Lung (tissue), 12 donors: ENCODE measurements around the gene SYTL4. TPM values are rescaled to one million over a fixed set of nuclear protein-coding genes. Genes with fewer than 3 reads are reported as not detected.
A peak's percentile ranks its signal among the peaks of the same experiment; 100 is the strongest.

Experiments
- ATAC-seq: fragments of 200-7000 bp; cut with Tn5 transposase; one replicate; pipeline ENCODE4 v1.9.1; 2020; ENCODE audit warnings: moderate number of reproducible peaks; ENCODE audit not compliant: insufficient read depth, low FRiP score
- DNase-seq, 3 donors: peaks; one replicate each; pipeline ENCODE4 v3.0.0-alpha.2; 2013 to 2017
- H3K27ac ChIP-seq, 2 donors: one replicate each; pipeline ENCODE4 v1.5.1; 2013; ENCODE audit warnings: mild to moderate bottlenecking in 2 of 2, moderate library complexity in 2 of 2, control low read depth in 1 of 2, inconsistent platforms in 1 of 2, low read depth in 1 of 2, low read length in 1 of 2
- H3K27me3 ChIP-seq, 3 donors: one replicate each; pipeline ENCODE4 v1.5.1; 2013; ENCODE audit warnings: low read length in 2 of 3; ENCODE audit not compliant: control insufficient read depth in 3 of 3, insufficient read depth in 3 of 3
- H3K36me3 ChIP-seq, 4 donors: one replicate each; pipeline ENCODE4 v1.5.1; 2013; ENCODE audit warnings: low read length in 4 of 4, mild to moderate bottlenecking in 1 of 4, moderate library complexity in 1 of 4; ENCODE audit not compliant: control insufficient read depth in 4 of 4, insufficient read depth in 4 of 4
- H3K4me1 ChIP-seq, 5 donors: one replicate each; pipeline ENCODE4 v1.5.1; 2013; ENCODE audit warnings: low read length in 5 of 5, mild to moderate bottlenecking in 2 of 5, moderate library complexity in 1 of 5; ENCODE audit not compliant: control insufficient read depth in 5 of 5, insufficient read depth in 5 of 5
- H3K4me3 ChIP-seq: one replicate; pipeline ENCODE4 v1.5.1; 2013; ENCODE audit warnings: mild to moderate bottlenecking, control low read depth, moderate library complexity
- H3K9ac ChIP-seq, 2 donors: one replicate each; pipeline ENCODE4 v1.5.1; 2013; ENCODE audit warnings: low read length in 2 of 2, control low read depth in 1 of 2; ENCODE audit not compliant: insufficient read depth in 1 of 2
- H3K9me3 ChIP-seq, 4 donors: one replicate each; pipeline ENCODE4 v1.5.1; 2013; ENCODE audit warnings: low read length in 3 of 4, mild to moderate bottlenecking in 1 of 4, moderate library complexity in 1 of 4; ENCODE audit not compliant: control insufficient read depth in 4 of 4, insufficient read depth in 3 of 4
- CTCF ChIP-seq: IDR thresholded peaks from 2 replicates; pipeline ENCODE4 v1.5.1; 2012; ENCODE audit warnings: mild to moderate bottlenecking; ENCODE audit errors: control extremely low read depth, extremely low read depth
- WGBS, 2 donors: extraction: QIAGEN DNeasy Blood & Tissue Kit; methylation state at CpG; one replicate each; pipeline ENCODE4 v1.1.7; 2013; 5-methylcytosine and 5-hydroxymethylcytosine counted together
- polyA plus RNA-seq, 2 donors: library from polyadenylated mRNA; stranded (reverse); fragments of 200-250 nt; gene quantifications; one replicate each; pipeline ENCODE4 v1.2.1, GENCODE V29; 2013
- total RNA-seq, 2 donors: library from RNA; depleted of rRNA in 1 of 2; stranded (reverse); fragments of >200 nt in 1 of 2; gene quantifications; one replicate each; pipeline ENCODE4 v1.2.1, GENCODE V29; 2014 to 2021
- donor health status: control.
- donor health status: control.
- donor health status: Bipolar disorder and iron deficiency.
- donor health status: healthy.
- donor health status: DM: yes; HTN: yes; CAD: no.

SYTL4 gene
- total and polyA plus RNA-seq, 4 donors: 3.4 to 11.7 (median 4.7) TPM

- WGBS, 2 donors: 32 to 63% methylated on average over 6 of the region's 6 CpGs
- no peaks in the 10 kb centered on the region for H3K4me1 ChIP-seq
Observed at GRCh38 chrX:100687128-100687527, 44.8 kb downstream of the SYTL4 start.

GRCh38 chrX:100685997-100686305 is 46.0 kb downstream of the SYTL4 start:
- Histone ChIP-seq H3K4me1 (no peaks in the 10 kb centered on the region), H3K9me3 (no peaks in the 10 kb centered on the region), H3K9ac (no peak overlapping the region), H3K4me3 (no peak overlapping the region), H3K27me3 (peaks cover 0 to 15% (median 0%) of the 10 kb centered on the region in 3 donors), H3K27ac (no peak overlapping the region), H3K36me3 (peaks cover 0 to 5% (median 0%) of the 10 kb centered on the region in 4 donors)
- TF ChIP-seq CTCF: no peak
- DNase-seq (no peak), ATAC-seq (no peak)
- WGBS, 2 donors: 13 to 40% methylated on average over 1 of the region's 1 CpG

More at GRCh38 chrX:100687128-100687527, 44.8 kb downstream of the SYTL4 start:
- H3K27ac ChIP-seq: no peak overlapping the region
- H3K9me3 ChIP-seq: no peaks in the 10 kb centered on the region
- H3K4me3 ChIP-seq: no peak overlapping the region
- no peak for DNase-seq
- H3K27me3 ChIP-seq: peaks cover 0 to 7% (median 3%) of the 10 kb centered on the region in 3 donors
- H3K36me3 ChIP-seq: peaks cover 0 to 5% (median 0%) of the 10 kb centered on the region in 4 donors
- no peak for TF ChIP-seq CTCF
- no peak overlapping the region for H3K9ac ChIP-seq
- no peak for ATAC-seq

GRCh38 chrX:100685284-100685996 is 46.5 kb downstream of the SYTL4 start:
- H3K36me3 ChIP-seq: peaks cover 0 to 5% (median 0%) of the 10 kb centered on the region in 4 donors
- TF ChIP-seq CTCF: peak; percentile 81
- H3K27me3 ChIP-seq: peaks cover 0 to 15% (median 2%) of the 10 kb centered on the region in 3 donors
- H3K4me3 ChIP-seq: no peak overlapping the region
- ATAC-seq (peak; percentile 77), DNase-seq (peak; percentile 75 to 83 (median 77))
- H3K4me1 ChIP-seq: no peaks in the 10 kb centered on the region
- 28 to 56% methylated on average over 5 of the region's 5 CpGs for WGBS, 2 donors
- H3K27ac ChIP-seq: no peak overlapping the region
- no peaks in the 10 kb centered on the region for H3K9me3 ChIP-seq
- H3K9ac ChIP-seq: no peak overlapping the region
